Measurements from ENCODE around the gene CRYL1.

CRYL1 gene

DNA sequence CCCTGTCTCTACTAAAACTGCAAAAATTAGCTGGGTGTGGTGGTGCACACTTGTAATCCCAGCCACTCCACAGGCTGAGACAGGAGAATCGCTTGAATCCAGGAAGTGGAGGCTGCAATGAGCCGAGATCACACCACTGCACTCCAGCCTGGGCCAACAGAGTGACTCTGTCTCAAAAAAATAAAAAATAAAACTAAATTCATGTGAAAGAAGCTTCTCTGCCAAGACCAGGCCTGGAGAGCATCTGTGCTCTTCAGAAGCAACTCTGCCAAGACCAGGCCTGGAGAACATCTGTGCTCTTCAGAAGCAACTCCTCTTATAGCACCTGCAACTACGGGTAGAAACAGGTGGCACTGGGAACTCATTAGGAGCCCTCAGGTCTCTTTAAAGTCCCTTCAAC, 37.7 kb downstream of the CRYL1 start:
- no peaks in the 10 kb centered on the region for H3K9me3 ChIP-seq (ENCODE audit: control insufficient read depth, insufficient read depth, low read length)
- H4K20me1 ChIP-seq (ENCODE audit: control insufficient read depth, insufficient read depth, low read depth, low read length) = no peaks in the 10 kb centered on the region
- H3K27me3 ChIP-seq (ENCODE audit: control insufficient read depth, low read length) = no peaks in the 10 kb centered on the region
- H3K9me2 ChIP-seq (replicated peaks; ENCODE audit: control insufficient read depth, low read length) = no peaks in the 10 kb centered on the region
- H3F3A ChIP-seq (ENCODE audit: control insufficient read depth, insufficient read depth) = no peaks in the 10 kb centered on the region
- H3K4me1 ChIP-seq (ENCODE audit: control insufficient read depth, low read length) = no peaks in the 10 kb centered on the region
- H3K27ac ChIP-seq (ENCODE audit: low read depth, low read length) = no peak overlapping the region
- TF ChIP-seq, protein P1, sequence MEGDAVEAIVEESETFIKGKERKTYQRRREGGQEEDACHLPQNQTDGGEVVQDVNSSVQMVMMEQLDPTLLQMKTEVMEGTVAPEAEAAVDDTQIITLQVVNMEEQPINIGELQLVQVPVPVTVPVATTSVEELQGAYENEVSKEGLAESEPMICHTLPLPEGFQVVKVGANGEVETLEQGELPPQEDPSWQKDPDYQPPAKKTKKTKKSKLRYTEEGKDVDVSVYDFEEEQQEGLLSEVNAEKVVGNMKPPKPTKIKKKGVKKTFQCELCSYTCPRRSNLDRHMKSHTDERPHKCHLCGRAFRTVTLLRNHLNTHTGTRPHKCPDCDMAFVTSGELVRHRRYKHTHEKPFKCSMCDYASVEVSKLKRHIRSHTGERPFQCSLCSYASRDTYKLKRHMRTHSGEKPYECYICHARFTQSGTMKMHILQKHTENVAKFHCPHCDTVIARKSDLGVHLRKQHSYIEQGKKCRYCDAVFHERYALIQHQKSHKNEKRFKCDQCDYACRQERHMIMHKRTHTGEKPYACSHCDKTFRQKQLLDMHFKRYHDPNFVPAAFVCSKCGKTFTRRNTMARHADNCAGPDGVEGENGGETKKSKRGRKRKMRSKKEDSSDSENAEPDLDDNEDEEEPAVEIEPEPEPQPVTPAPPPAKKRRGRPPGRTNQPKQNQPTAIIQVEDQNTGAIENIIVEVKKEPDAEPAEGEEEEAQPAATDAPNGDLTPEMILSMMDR (IDR thresholded peaks at IDR 0.05; ENCODE audit: low read depth, low read length, poor library complexity, severe bottlenecking) = no peak
- no peak for TF ChIP-seq EZH2phosphoT487 (IDR thresholded peaks at IDR 0.05; ENCODE audit: borderline replicate concordance, low read length)
- H3K36me3 ChIP-seq (ENCODE audit: control insufficient read depth, low read length) = no peaks in the 10 kb centered on the region
- H3K79me2 ChIP-seq (ENCODE audit: control insufficient read depth, low read length) = no peaks in the 10 kb centered on the region
- no peak overlapping the region for H3K4me3 ChIP-seq (ENCODE audit: low read length)
- H3K4me2 ChIP-seq (ENCODE audit: low read length) = no peak overlapping the region

DNA sequence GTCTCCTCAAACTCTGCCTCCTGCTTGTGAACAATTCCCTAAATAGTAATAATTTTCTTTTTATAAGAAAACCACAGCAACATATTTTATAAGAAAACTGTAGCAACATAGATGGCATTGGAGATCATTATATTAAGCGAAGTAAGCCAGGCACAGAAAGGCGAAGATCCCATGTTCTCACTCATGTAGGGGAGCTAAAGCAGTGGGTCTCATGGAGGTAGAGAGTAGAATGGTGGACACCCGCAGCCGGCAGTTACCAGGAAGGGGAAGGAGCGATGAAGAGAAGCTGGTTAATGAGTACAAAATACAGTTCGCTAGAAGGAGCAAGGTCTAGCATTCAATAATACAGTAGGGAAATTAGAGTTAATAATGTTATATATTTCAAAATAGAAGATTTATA, 42.9 kb downstream of the CRYL1 start:
- Histone ChIP-seq H3K4me3 (ENCODE audit: low read length) (no peak overlapping the region), H3K9me2 (replicated peaks; ENCODE audit: control insufficient read depth, low read length) (no peaks in the 10 kb centered on the region), H3K4me2 (ENCODE audit: low read length) (no peak overlapping the region), H3K36me3 (ENCODE audit: control insufficient read depth, low read length) (no peaks in the 10 kb centered on the region), H3K27me3 (ENCODE audit: control insufficient read depth, low read length) (no peaks in the 10 kb centered on the region), H4K20me1 (ENCODE audit: control insufficient read depth, insufficient read depth, low read depth, low read length) (no peaks in the 10 kb centered on the region), H3K4me1 (ENCODE audit: control insufficient read depth, low read length) (no peaks in the 10 kb centered on the region), H3F3A (ENCODE audit: control insufficient read depth, insufficient read depth) (no peaks in the 10 kb centered on the region), H3K27ac (ENCODE audit: low read depth, low read length) (no peak overlapping the region), H3K9me3 (ENCODE audit: control insufficient read depth, insufficient read depth, low read length) (no peaks in the 10 kb centered on the region), H3K79me2 (ENCODE audit: control insufficient read depth, low read length) (no peaks in the 10 kb centered on the region)
- no peak for TF ChIP-seq EZH2phosphoT487 (IDR thresholded peaks at IDR 0.05; ENCODE audit: borderline replicate concordance, low read length)
- TF ChIP-seq, protein P1 (IDR thresholded peaks at IDR 0.05; ENCODE audit: low read depth, low read length, poor library complexity, severe bottlenecking) = no peak

DNA sequence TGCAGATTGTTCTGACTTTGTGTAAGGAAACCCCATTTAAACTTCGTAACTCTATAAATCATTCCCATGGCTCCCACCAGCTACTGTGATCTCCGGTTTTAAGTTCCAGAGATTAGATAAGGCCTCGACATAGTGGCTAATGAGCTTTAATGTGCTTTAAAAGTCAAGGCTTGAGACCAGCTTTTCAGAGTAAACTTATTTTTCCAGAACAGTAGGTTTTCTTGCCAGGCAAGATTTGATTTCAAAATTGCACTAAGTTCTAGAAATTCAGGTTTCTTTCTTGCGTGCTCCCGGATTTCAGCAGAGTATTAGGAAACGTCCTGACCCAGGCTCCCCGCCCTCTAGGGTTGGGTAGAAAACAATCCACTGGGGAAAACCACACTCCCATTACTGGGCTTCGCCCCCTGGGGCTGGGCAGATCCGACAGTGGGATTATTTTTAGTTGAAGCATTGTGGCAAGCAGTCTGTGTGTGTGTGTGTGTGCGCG, 43.3 kb downstream of the CRYL1 start:
- no peaks in the 10 kb centered on the region for H3K9me3 ChIP-seq (ENCODE audit: control insufficient read depth, insufficient read depth, low read length)
- H3K4me1 ChIP-seq (ENCODE audit: control insufficient read depth, low read length) = no peaks in the 10 kb centered on the region
- no peaks in the 10 kb centered on the region for H4K20me1 ChIP-seq (ENCODE audit: control insufficient read depth, insufficient read depth, low read depth, low read length)
- no peaks in the 10 kb centered on the region for H3K36me3 ChIP-seq (ENCODE audit: control insufficient read depth, low read length)
- no peak overlapping the region for H3K27ac ChIP-seq (ENCODE audit: low read depth, low read length)
- TF ChIP-seq, protein P1 (IDR thresholded peaks at IDR 0.05; ENCODE audit: low read depth, low read length, poor library complexity, severe bottlenecking) = no peak
- no peak for TF ChIP-seq EZH2phosphoT487 (IDR thresholded peaks at IDR 0.05; ENCODE audit: borderline replicate concordance, low read length)
- H3F3A ChIP-seq (ENCODE audit: control insufficient read depth, insufficient read depth) = no peaks in the 10 kb centered on the region
- no peak overlapping the region for H3K4me3 ChIP-seq (ENCODE audit: low read length)
- no peaks in the 10 kb centered on the region for H3K27me3 ChIP-seq (ENCODE audit: control insufficient read depth, low read length)
- no peaks in the 10 kb centered on the region for H3K79me2 ChIP-seq (ENCODE audit: control insufficient read depth, low read length)
- H3K9me2 ChIP-seq (replicated peaks; ENCODE audit: control insufficient read depth, low read length) = no peaks in the 10 kb centered on the region
- no peak overlapping the region for H3K4me2 ChIP-seq (ENCODE audit: low read length)
